Coronary artery (tissue), 2 donors: ENCODE results near the gene RTL10.

Experiments used
- DNase-seq: peaks from one replicate; pipeline ENCODE4 v3.0.0-alpha.2; 2017; ENCODE audit warnings: low spot score
- H3K27ac ChIP-seq, 2 donors: fragments of 200-600 bp; sonication (generic); one replicate each; pipeline ENCODE4 v1.5.1; 2016 to 2019
- H3K4me3 ChIP-seq: fragments of 200-600 bp; sonication (generic); 2 replicates; pipeline ENCODE4 v1.5.1; 2016; ENCODE audit warnings: mild to moderate bottlenecking, moderate library complexity
- CTCF ChIP-seq: fragments of 200-600 bp; sonication (generic); IDR thresholded peaks from one replicate; pipeline ENCODE4 v1.5.1; 2019; ENCODE audit warnings: antibody characterized with exemption

Gene RTL10

GRCh38 chr22:19850763-19851109 is 3.9 kb downstream of the RTL10 start:
- H3K27ac ChIP-seq = no peak overlapping the region
- TF ChIP-seq CTCF = no peak
- H3K4me3 ChIP-seq = no peak overlapping the region
- no peak for DNase-seq

- no peak for DNase-seq
Measured at GRCh38 chr22:19849835-19850762, 4.6 kb downstream of the RTL10 start.

GRCh38 chr22:19848298-19849224 is 6.1 kb downstream of the RTL10 start:
- no peak for DNase-seq
- no peak overlapping the region for H3K27ac ChIP-seq
- TF ChIP-seq CTCF = no peak
- no peak overlapping the region for H3K4me3 ChIP-seq

More at GRCh38 chr22:19849835-19850762, 4.6 kb downstream of the RTL10 start:
- no peak overlapping the region for H3K27ac ChIP-seq
- no peak overlapping the region for H3K4me3 ChIP-seq
- no peak for TF ChIP-seq CTCF

GRCh38 chr22:19847345-19847632 is 7.4 kb downstream of the RTL10 start:
- no peak overlapping the region for H3K4me3 ChIP-seq
- H3K27ac ChIP-seq = no peak overlapping the region
- no peak for DNase-seq
- TF ChIP-seq CTCF = no peak

- H3K4me3 ChIP-seq = no peak overlapping the region
- TF ChIP-seq CTCF = no peak
- DNase-seq = no peak
- no peak overlapping the region for H3K27ac ChIP-seq
Measured at GRCh38 chr22:19846620-19847344, 7.9 kb downstream of the RTL10 start.

GRCh38 chr22:19845054-19845722 is 9.5 kb downstream of the RTL10 start:
- no peak for TF ChIP-seq CTCF
- H3K27ac ChIP-seq = peak overlapping the region in 1 of 2 donors; percentile 81
- H3K4me3 ChIP-seq = no peak overlapping the region
- DNase-seq = no peak
